Vein endothelial cell (primary cell): Measurements from ENCODE around the gene FGF11. TPM values are rescaled to one million over a fixed set of nuclear protein-coding genes. Genes with fewer than 3 reads are reported as not detected.

ENCODE experiments used
- total RNA-seq: library from RNA; depleted of rRNA; stranded (reverse); fragments of >200 nt; gene quantifications from 2 replicates; pipeline ENCODE4 v1.2.3, GENCODE V29; 2012

Gene FGF11
- 0.38 and 0.65 TPM in 2 replicates for total RNA-seq

DNA sequence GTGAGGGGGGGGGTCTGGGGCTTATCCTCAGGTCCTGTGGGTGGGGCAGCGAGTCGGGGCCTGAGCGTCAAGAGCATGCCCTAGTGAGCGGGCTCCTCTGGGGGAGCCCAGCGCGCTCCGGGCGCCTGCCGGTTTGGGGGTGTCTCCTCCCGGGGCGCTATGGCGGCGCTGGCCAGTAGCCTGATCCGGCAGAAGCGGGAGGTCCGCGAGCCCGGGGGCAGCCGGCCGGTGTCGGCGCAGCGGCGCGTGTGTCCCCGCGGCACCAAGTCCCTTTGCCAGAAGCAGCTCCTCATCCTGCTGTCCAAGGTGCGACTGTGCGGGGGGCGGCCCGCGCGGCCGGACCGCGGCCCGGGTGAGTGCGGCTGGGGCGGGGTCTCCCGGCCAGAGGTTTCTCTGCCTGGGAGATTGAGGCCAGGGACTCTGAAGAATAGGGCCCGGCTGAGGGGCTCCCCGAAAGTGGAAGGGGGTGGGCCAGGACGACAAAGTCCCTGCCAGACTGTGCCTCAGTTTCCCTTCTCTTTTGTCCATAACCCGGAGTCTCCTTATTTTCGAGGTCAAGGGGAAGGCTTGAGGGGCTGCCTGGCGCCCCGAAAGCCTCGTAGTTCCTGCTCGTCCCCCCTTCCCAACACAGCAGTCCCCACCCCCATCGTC, at the start of gene FGF11:
TSS of gene FGF11 (plus strand) at position 51 of the 651 bp plus-strand sequence. CDS start at position 160, 109 bp downstream.

DNA sequence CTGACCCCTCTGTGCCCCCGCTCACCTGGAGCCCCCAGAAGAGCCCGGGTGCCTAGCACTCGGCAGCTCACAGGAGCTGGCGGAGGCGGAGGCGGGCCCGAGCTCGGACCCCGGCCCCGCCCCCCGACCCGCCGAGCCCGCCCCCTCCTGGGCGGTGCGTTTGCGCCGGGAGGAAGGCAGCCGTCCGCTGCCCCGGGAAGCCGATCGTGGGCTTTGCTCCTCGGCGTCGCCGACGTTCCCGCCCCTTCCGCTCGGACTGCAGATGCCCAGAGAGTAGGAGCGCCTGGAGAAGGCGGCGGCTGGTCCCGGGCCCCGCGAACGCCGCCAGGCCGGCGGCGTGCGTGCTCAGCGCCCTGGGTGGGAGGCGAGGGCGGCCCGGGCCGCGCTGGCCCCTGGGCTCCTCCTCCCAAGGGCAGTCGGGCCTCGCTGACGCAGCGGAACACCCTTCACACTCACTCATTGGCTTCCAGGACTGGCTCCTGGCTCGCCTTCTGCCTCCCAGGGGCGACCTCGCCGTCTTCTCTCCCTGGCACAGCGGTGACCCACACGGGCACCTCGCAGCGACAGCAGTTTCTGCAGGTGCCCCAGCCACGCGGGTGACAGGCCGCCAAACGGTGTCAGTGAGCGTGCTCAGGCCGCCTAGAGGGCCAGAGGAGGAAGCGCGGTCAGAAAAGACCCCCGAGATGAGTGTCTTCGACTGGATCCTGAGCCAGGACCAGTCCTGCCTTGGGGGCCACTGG, 44.7 kb upstream of the FGF11 start, which contains the start of gene PLSCR3:
TSS of gene PLSCR3 (minus strand) at position 74 of the 740 bp plus-strand sequence. CDS start 415 bp downstream, outside the sequence.

DNA sequence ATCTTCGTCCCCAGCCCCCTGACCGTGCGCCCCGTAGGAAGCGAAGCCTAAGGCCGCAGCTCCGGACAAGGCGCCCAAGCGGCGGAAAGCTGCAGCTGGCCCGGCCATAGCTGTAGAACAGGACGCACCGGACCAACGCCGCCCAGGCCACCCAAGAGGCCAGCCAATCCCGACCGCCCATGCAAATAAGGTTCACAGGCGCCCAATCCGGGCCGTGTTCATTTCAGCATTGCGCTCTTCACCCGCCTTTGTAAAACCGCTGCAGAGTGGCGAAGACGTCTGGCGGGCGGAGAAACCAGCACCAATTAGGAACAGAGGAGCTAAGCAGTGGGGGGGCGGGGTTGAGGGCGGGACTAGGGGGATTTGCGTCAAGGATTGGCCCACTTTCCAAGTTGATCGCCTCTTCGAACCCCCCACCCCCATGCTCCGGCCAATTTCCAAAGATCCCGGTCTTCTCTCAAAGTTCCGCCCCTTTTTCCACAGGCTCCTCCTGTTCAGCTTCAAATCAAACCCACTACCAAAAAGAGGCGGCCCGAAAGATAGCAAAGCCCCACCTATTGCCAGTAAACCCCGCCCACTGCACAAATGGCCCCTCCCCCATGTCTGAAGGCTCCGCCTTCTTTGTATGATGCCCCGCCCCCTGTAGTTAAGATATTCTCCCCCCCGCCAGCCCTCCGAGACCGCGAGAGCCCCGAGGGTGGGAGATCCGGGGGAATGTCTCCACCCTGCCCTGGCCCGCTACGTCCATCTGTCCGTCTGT, 35.2 kb upstream of the FGF11 start, which contains the start of gene TMEM256:
TSS of gene TMEM256 (minus strand) at position 121 of the 760 bp plus-strand sequence. CDS start at position 108, 13 bp downstream.

DNA sequence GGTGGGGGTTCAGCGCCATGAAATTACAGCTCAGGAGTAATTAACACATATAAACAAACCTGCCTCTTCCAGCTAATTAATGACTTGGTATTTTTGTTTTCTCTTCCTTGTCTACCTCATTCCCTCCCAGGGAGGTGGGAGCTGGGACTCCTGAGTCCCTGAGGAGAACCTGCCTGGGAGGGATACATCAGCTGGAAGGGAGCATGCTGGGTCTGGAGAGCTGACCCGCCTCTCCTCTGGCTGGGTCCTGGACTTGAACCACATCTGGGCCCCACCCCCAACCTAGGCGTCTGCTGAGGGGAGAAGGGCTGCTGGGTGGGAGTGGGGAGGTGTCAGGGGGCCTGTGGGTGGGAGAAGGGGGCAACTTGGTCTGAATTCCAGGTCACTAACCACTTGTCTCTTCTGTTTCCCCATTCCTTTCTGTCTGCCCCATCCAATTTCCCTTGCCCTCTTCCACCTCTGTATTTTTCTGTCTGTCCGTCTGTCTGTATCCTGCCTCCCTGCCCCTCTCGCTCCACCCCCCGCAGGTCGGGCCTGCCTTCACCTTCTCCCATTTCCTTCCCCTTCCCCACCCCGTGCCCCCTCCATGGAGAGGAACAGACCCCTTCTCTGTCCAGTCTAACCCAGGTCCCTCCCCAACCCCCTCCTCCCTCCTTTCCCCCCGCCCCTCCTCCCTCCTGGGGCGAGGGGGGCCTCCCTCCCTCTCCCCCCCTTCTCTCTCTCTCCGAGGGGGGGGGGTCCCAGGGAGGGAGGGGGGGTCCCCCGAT, 31.6 kb upstream of the FGF11 start, which contains the start of gene NLGN2:
TSS of gene NLGN2 (plus strand) at position 361 of the 767 bp plus-strand sequence. CDS start 411 bp downstream, outside the sequence.

DNA sequence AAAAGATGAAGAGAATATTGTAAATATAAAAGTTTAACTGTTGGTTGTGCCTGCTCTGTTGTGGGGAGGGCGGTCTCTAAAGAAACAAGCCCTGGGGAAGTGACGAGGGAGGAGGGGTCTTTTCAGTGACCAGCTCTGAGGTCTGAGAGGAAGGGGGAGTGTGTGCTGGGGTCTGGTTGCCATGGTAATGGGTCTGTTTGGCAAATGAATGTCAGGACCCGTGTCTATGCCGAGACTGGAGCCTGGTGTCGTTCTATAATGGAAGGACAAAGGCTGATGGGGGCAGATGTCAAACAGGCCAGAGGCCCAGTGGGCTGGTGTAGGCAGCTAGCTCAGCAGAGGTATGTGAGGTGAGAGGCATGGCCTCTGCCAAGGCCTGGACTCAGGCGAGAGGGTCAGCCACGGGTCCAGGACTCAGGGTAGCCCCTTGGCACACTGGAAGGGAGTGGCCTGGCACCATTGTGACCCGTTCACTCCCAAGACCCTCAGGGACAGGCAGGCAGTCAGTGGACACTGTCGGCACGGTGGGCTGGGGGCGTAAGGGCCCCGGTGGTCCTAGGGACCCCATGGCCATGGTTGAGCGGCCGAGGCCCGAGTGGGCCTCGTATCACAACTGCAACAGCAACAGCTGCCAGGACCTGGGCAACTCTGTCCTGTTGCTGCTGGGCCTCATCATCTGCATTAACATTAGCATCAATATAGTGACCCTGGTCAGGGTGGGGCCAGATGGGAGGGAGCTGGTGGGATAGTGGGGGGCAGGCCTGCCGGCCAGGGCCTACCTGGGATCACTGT, 19.3 kb upstream of the FGF11 start, which contains the start of gene SPEM1:
TSS of gene SPEM1 (plus strand) at position 506 of the 792 bp plus-strand sequence. CDS start at position 567, 61 bp downstream.

DNA sequence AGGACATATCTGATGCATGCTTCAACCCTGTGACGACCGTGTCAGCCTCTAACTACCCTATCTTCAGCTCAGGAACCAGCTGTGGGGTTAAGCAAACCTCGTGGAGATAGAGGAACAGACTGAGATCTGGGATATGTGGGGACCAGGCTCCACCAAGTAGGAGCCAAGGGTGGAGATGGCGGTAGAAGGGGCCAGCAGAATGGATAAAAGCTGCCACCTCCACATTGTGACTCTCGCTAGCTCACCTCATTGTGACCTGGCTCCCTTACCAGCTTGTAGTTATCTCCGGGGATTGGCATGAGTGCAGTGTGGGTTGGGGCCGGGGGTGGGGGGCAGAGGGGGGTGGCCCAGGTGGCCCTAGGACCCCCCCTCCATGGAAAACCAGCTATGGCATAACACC, 14.0 kb upstream of the FGF11 start, which contains the start of gene SPEM2:
TSS of gene SPEM2 (plus strand) at position 301 of the 400 bp plus-strand sequence. CDS start at position 374, 73 bp downstream.

DNA sequence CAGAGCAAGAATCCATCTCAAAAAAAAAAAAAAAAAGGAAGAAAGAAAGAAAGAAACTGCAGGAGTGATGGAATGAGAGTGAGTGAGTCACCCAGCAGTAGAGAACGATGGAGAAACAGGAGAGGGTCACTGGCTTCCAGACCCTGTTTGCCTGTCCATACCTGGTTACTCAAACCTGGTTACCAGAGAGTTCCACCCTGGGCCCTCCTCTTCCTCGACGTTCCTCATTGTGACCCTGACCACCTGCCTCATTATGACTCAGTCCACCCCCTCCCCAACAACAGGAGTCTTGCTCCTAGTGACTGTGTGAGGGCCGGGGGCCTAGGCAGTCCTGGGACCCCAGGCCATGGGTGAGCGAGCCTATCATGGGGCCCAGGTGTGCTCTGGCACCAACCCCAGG, 10.8 kb upstream of the FGF11 start, which contains the start of gene SPEM3:
TSS of gene SPEM3 (plus strand) at position 301 of the 400 bp plus-strand sequence. CDS start at position 347, 46 bp downstream.

DNA sequence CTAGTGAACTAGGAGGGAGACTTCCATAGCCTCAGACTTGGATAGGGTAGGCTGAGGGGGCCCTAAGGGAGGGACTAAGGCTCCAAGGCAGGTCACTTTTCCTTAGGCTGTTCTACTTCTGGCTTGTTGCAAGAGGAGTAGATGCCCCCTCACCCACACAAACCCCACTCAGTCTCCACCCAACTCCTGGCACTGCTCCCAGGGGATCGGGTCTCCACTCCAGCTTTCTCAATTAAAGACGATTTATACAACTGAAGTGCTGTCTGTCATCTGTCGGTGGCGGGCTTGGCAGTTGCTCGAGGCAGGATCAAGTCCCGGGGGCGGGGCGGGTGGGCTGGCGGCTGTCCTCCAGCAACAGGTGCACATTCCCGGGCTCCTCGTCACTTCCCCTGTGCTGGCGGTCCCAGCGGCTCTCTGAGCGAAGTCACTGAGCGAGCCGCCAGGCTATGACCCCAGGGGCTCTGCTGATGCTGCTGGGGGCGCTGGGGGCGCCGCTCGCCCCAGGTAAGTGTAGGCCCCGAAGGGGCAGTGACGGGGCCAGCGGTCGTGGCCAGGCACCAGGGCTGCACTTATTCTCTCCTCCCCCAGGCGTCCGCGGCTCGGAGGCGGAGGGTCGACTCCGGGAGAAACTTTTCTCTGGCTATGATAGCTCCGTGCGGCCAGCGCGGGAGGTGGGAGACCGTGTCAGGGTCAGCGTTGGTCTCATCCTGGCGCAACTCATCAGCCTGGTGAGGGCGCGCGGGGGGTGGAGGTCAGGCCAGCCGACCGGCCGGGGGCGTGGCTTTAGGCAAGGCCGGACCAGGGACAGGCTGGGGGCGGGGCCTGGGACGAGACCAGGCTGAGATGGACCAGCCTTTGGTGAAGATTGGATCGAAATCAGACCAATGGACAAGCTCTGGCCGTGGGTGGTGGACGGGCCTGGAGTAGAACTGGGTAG, 5.6 kb downstream of the FGF11 start, which contains the start of gene CHRNB1:
TSS of gene CHRNB1 (plus strand) at position 380 of the 937 bp plus-strand sequence. CDS start at position 447, 67 bp downstream.

DNA sequence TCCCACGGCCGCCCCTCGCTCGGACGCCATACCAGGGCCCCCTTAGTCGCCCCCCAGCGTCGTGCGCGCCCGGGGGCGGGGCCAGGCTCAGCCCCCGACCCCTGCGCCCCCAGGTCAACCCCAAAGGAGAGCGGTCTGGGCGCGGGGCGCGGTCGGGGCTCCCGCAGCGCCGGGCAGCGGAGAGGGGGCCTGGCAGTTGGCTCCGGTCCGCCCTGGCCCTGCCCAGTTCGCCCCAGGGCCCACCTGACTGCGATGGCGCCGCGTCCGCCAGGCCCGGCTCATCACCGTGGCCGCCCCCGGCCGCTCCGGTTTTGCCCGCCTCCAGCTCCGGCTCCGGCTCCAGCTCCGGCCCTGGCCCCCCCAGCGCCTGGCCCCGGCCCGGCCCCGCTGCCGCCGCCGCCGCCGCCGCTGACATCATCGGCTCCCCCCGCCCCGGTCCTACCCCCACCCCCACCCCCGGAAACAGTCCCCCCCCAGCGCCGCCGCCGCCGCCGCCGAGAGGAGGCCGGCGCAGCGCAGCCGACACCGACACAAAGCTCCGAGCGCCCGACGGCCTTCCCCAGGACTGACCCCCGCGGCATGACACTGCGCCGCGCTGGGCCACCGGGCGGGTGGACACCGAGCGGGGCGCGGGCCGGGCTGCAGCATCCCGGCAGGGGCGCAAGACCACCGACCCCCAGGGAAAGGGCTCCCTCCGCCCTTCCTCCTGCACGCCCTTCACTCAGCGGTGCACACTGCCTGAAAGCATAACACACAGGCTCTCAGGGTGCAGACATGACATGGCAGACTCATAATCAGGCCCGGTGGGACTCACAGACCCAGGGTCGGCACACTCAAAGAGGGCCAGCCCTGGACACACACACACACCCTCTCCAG, 40.1 kb downstream of the FGF11 start, which contains the start of gene ZBTB4:
TSS of gene ZBTB4 (minus strand) at position 419 of the 876 bp plus-strand sequence. CDS start 12,830 bp downstream, outside the sequence.

DNA sequence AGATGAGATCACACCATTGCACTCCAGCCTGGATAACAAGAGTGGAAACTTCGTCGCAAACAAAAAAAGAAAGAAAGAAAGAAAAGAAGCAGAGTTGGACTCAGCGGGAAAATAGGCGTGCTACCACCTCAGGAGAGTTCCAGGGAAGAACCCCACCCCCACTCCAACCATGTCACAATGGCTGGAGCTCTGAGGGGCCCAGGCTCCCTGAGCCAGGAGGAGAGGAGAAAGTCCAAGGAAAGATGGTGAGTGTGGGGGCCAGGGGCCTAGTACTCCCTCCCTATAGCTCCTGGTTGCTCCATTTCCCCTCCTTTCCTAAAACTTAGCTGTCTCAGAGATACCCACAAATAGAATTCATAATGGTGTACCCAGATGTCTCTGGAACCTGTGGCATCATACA, 42.0 kb downstream of the FGF11 start, which contains the start of gene SLC35G6:
TSS of gene SLC35G6 (plus strand) at position 172 of the 400 bp plus-strand sequence. CDS start at position 243, 71 bp downstream.

DNA sequence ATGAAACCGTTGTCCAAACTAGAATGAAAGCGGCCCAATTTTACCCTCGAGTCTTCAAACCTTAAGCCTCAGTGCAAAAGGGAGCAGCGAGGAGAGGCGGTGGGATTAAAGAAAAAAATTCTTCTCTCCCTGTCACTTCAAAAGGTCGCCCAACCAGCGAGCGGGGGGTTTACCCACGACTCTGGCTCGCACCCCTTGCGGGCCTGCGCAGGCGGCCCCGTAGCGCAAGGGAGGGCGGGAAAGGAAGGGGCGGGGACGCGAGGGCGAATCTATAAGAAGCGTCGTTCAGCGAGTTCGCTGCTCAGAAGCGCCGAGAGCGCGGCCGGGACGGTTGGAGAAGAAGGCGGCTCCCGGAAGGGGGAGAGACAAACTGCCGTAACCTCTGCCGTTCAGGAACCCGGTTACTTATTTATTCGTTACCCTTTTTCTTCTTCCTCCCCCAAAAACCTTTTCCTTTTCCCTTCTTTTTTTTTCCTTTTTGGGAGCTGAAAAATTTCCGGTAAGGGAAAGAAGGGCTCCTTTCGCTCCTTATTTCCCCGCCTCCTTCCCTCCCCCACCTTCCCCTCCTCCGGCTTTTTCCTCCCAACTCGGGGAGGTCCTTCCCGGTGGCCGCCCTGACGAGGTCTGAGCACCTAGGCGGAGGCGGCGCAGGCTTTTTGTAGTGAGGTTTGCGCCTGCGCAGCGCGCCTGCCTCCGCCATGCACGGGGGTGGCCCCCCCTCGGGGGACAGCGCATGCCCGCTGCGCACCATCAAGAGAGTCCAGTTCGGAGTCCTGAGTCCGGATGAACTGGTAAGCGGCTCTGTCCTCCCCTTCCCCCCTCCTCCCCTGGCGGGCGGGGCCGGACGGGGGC, 45.0 kb downstream of the FGF11 start, which contains the start of gene POLR2A:
TSS of gene POLR2A (plus strand) at position 300 of the 852 bp plus-strand sequence.

Other genes starting within 250 kb of the FGF11 start
- gene DLG4, start 219.7 kb upstream of the FGF11 start, total RNA-seq = 10.7 and 23.5 TPM in 2 replicates
- gene ACADVL, start 219.6 kb upstream of the FGF11 start, total RNA-seq = 200 and 286 TPM in 2 replicates
- gene DVL2, start 205.0 kb upstream of the FGF11 start, total RNA-seq = 54.3 and 57.8 TPM in 2 replicates
- gene PHF23, start 200.1 kb upstream of the FGF11 start, total RNA-seq = 57.2 and 58.5 TPM in 2 replicates
- gene GABARAP, start 197.1 kb upstream of the FGF11 start, total RNA-seq = 229 and 455 TPM in 2 replicates
- gene CTDNEP1, start 187.8 kb upstream of the FGF11 start, total RNA-seq = 38.5 and 48.3 TPM in 2 replicates
- gene ELP5, start 187.3 kb upstream of the FGF11 start, total RNA-seq = 36.9 and 42.9 TPM in 2 replicates
- 10.8 and 13.4 TPM in 2 replicates for gene CLDN7, start 177.0 kb upstream of the FGF11 start, total RNA-seq
- gene SLC2A4, start 157.8 kb upstream of the FGF11 start, total RNA-seq = 0.10 and 0.33 TPM in 2 replicates
- gene YBX2, start 144.9 kb upstream of the FGF11 start, total RNA-seq = 2.3 TPM in 1 of 2 replicates, not detected in the other
- gene EIF5A, start 131.9 kb upstream of the FGF11 start, total RNA-seq = 949 and 999 TPM in 2 replicates
- gene GPS2, start 124.2 kb upstream of the FGF11 start, total RNA-seq = 43.1 and 48.1 TPM in 2 replicates
- 17.0 and 21.3 TPM in 2 replicates for gene NEURL4, start 110.2 kb upstream of the FGF11 start, total RNA-seq
- gene ACAP1, start 103.0 kb upstream of the FGF11 start, total RNA-seq = not detected in 2 replicates
- gene KCTD11, start 87.3 kb upstream of the FGF11 start, total RNA-seq = 2.6 and 3.6 TPM in 2 replicates
- gene TMEM95, start 84.4 kb upstream of the FGF11 start, total RNA-seq = not detected in 2 replicates
- 0.38 and 0.65 TPM in 2 replicates for gene TNK1, start 58.4 kb upstream of the FGF11 start, total RNA-seq
- 27.0 and 36.3 TPM in 2 replicates for gene PLSCR3, start 45.0 kb upstream of the FGF11 start, total RNA-seq
- 41.6 and 153 TPM in 2 replicates for gene TMEM256, start 35.4 kb upstream of the FGF11 start, total RNA-seq
- gene NLGN2, start 31.7 kb upstream of the FGF11 start, total RNA-seq = 4.6 and 5.2 TPM in 2 replicates
- not detected in 2 replicates for gene SPEM1, start 19.2 kb upstream of the FGF11 start, total RNA-seq
- gene SPEM2, start 13.9 kb upstream of the FGF11 start, total RNA-seq = not detected in 2 replicates
- not detected in 2 replicates for gene SPEM3, start 10.7 kb upstream of the FGF11 start, total RNA-seq
- gene TMEM102, start 4.1 kb upstream of the FGF11 start, total RNA-seq = 13.1 and 13.6 TPM in 2 replicates
- gene CHRNB1, start 5.5 kb downstream of the FGF11 start, total RNA-seq = 5.5 and 5.9 TPM in 2 replicates
- gene ZBTB4, start 40.1 kb downstream of the FGF11 start, total RNA-seq = 26.4 and 32.3 TPM in 2 replicates
- not detected in 2 replicates for gene SLC35G6, start 41.9 kb downstream of the FGF11 start, total RNA-seq
- 128 and 163 TPM in 2 replicates for gene POLR2A, start 44.9 kb downstream of the FGF11 start, total RNA-seq
- 16.7 and 20.2 TPM in 2 replicates for gene TNFSF12, start 109.5 kb downstream of the FGF11 start, total RNA-seq
- 1.3 and 2.5 TPM in 2 replicates for gene TNFSF13, start 119.2 kb downstream of the FGF11 start, total RNA-seq
- 78.2 and 91.8 TPM in 2 replicates for gene SENP3, start 122.4 kb downstream of the FGF11 start, total RNA-seq
- 5.5 and 7.5 TPM in 2 replicates for gene CD68, start 140.1 kb downstream of the FGF11 start, total RNA-seq
- gene MPDU1, start 144.3 kb downstream of the FGF11 start, total RNA-seq = 139 and 210 TPM in 2 replicates
- 0.33 TPM in 1 of 2 replicates, not detected in the other for gene SOX15, start 150.6 kb downstream of the FGF11 start, total RNA-seq
- gene FXR2, start 175.4 kb downstream of the FGF11 start, total RNA-seq = 35.9 and 44.5 TPM in 2 replicates
- 18.3 and 25.2 TPM in 2 replicates for gene SAT2, start 188.3 kb downstream of the FGF11 start, total RNA-seq
- gene SHBG, start 190.6 kb downstream of the FGF11 start, total RNA-seq = 0.19 TPM in 1 of 2 replicates, not detected in the other
- gene ATP1B2, start 211.4 kb downstream of the FGF11 start, total RNA-seq = not detected in 2 replicates
- 144 and 156 TPM in 2 replicates for gene TP53, start 248.0 kb downstream of the FGF11 start, total RNA-seq
- 11.8 and 13.5 TPM in 2 replicates for gene WRAP53, start 249.0 kb downstream of the FGF11 start, total RNA-seq